ENCODE results near the gene ADAMTS20. TPM values are rescaled to one million over a fixed set of nuclear protein-coding genes. Genes with fewer than 3 reads are reported as not detected.
A peak's percentile ranks its signal among the peaks of the same experiment; 100 is the strongest.
"Not testable (repeated sequence)": the region's sequence is repeated elsewhere in the genome, so short reads cannot be mapped to it uniquely, and the experiment has no call there.

ADAMTS20 gene
- total and polyA plus RNA-seq, 2 donors (not counting 3 experiments of a cell fraction or from before 2014, with no cell fraction given), result not detected

GRCh38 chr12:43341785-43342313, 210.2 kb downstream of the ADAMTS20 start:
- H3K9me3 ChIP-seq (replicated peaks; ENCODE audit: control insufficient read depth, insufficient read depth, low read length); POLR2A ChIA-PET; H3K27ac ChIP-seq (ENCODE audit: insufficient read depth, low read depth, low read length); H3K27me3 ChIP-seq (ENCODE audit: control insufficient read depth in 2 of 2, insufficient read depth in 2 of 2, low read length in 2 of 2); H4K20me1 ChIP-seq (replicated peaks; ENCODE audit: control insufficient read depth, extremely low read depth, insufficient read depth, low read length); CTCF ChIA-PET; H3K9ac ChIP-seq (replicated peaks; ENCODE audit: extremely low read depth, insufficient read depth, low read length); DNase-seq (ENCODE audit: low read depth, low spot score); intact Hi-C loops (cut with micrococcal nuclease); H3K36me3 ChIP-seq (ENCODE audit: control insufficient read depth in 2 of 2, extremely low read depth in 1 of 2, insufficient read depth in 2 of 2, low read length in 2 of 2); FAIRE-seq; H3K9me1 ChIP-seq (replicated peaks; ENCODE audit: control insufficient read depth, extremely low read depth, insufficient read depth, low read length); H2AFZ ChIP-seq (ENCODE audit: low read depth, low read length); H3K4me3 ChIP-seq (replicated peaks in 1 of 3; ENCODE audit: insufficient read depth in 1 of 3, low read depth in 1 of 3, low read length in 3 of 3); dilution Hi-C loops (cut with MboI; ENCODE audit: extremely low pct_ligation_motif_present, low sequenced_read_pairs); BruUV-seq (replicated peaks); H3K79me2 ChIP-seq (ENCODE audit: control insufficient read depth, insufficient read depth, low read length); H3K4me2 ChIP-seq (ENCODE audit: insufficient read depth, low read length): not testable (repeated sequence)
- H3K4me1 ChIP-seq (ENCODE audit: control insufficient read depth, extremely low read depth, insufficient read depth, low read length), result peaks cover 24% of the 10 kb centered on the region

- intact Hi-C loops (cut with micrococcal nuclease), result loop anchor here (1.0 to 10.0 kb wide), 12 partner anchors 46 to 1652 kb away; partner anchors contain the start of gene YAF2
- H2AFZ ChIP-seq (ENCODE audit: low read depth, low read length), result no peak overlapping the region
- FAIRE-seq, result peak; percentile 86
Observed at GRCh38 chr12:43338848-43339526, 213.0 kb downstream of the ADAMTS20 start.

More at GRCh38 chr12:43338848-43339526, 213.0 kb downstream of the ADAMTS20 start:
- Histone ChIP-seq H3K9ac (replicated peaks; ENCODE audit: extremely low read depth, insufficient read depth, low read length) (no peak overlapping the region), H3K27ac (ENCODE audit: insufficient read depth, low read depth, low read length) (peak overlapping the region; percentile 11), H3K27me3 (ENCODE audit: control insufficient read depth in 2 of 2, insufficient read depth in 2 of 2, low read length in 2 of 2) (no peaks in the 10 kb centered on the region), H3K4me2 (ENCODE audit: insufficient read depth, low read length) (peak overlapping the region; percentile 68), H3K79me2 (ENCODE audit: control insufficient read depth, insufficient read depth, low read length) (no peaks in the 10 kb centered on the region), H3K36me3 (ENCODE audit: control insufficient read depth in 2 of 2, extremely low read depth in 1 of 2, insufficient read depth in 2 of 2, low read length in 2 of 2) (no peaks in the 10 kb centered on the region), H3K9me3 (replicated peaks; ENCODE audit: control insufficient read depth, insufficient read depth, low read length) (no peaks in the 10 kb centered on the region), H3K4me3 (replicated peaks in 1 of 3; ENCODE audit: insufficient read depth in 1 of 3, low read depth in 1 of 3, low read length in 3 of 3) (no peak overlapping the region), H4K20me1 (replicated peaks; ENCODE audit: control insufficient read depth, extremely low read depth, insufficient read depth, low read length) (no peaks in the 10 kb centered on the region), H3K4me1 (ENCODE audit: control insufficient read depth, extremely low read depth, insufficient read depth, low read length) (peaks cover 24% of the 10 kb centered on the region), H3K9me1 (replicated peaks; ENCODE audit: control insufficient read depth, extremely low read depth, insufficient read depth, low read length) (no peaks in the 10 kb centered on the region)
- POLR2A ChIA-PET, result interaction anchor here (1.4 kb wide), 1 partner anchor 856 kb away, joined by 5 read pairs; no protein-coding TSS in a partner anchor
- dilution Hi-C loops (cut with MboI; ENCODE audit: extremely low pct_ligation_motif_present, low sequenced_read_pairs), result no loop called here
- CTCF ChIA-PET, result interaction anchor here (0.6 to 5.6 kb wide), 37 partner anchors 10 to 1675 kb away, joined by 3 to 83 read pairs (median 5); no protein-coding TSS in a partner anchor
- no TSS peak for BruUV-seq (replicated peaks)
- DNase-seq (ENCODE audit: low read depth, low spot score), result peak; percentile 86
- TF ChIP-seq POLR2AphosphoS5 (IDR thresholded peaks at IDR 0.05; ENCODE audit: insufficient read depth, low read depth, low read length) (peak; percentile 63), GATA2 (IDR thresholded peaks at IDR 0.05; ENCODE audit: insufficient read depth, insufficient read length, low read depth, low read length) (peak; percentile 64), EZH2 (IDR thresholded peaks at IDR 0.05; ENCODE audit: borderline replicate concordance, low read depth, low read length, severe bottlenecking) (no peak), CTCF (IDR thresholded peaks at IDR 0.05; ENCODE audit: extremely low read depth in 1 of 2, insufficient read depth in 1 of 2, low read depth in 1 of 2, low read length in 2 of 2) (peak; percentile 40 to 68), FOS (IDR thresholded peaks at IDR 0.05; ENCODE audit: borderline replicate concordance, insufficient read depth, low read length) (peak; percentile 86), JUN (IDR thresholded peaks at IDR 0.05; ENCODE audit: borderline replicate concordance, insufficient read depth, insufficient read length, low read depth) (peak; percentile 60), MYC (IDR thresholded peaks at IDR 0.05; ENCODE audit: low read depth, low read length) (no peak), MAX (IDR thresholded peaks at IDR 0.05; ENCODE audit: insufficient read depth, insufficient read length) (no peak)
